Type B pancreatic cell (in vitro differentiated cells): ENCODE measurements around the gene LSM6. TPM values are rescaled to one million over a fixed set of nuclear protein-coding genes. Genes with fewer than 3 reads are reported as not detected.

Experiments
- DNase-seq: peaks from one replicate; pipeline ENCODE4 v3.0.0; 2021; ENCODE audit warnings: mixed read lengths; ENCODE audit not compliant: unreplicated experiment; ENCODE audit errors: extremely low spot score
- H3K27ac Mint-ChIP-seq: 2 replicates; pipeline ENCODE4 v1.8.0; 2021; ENCODE audit warnings: mild to moderate bottlenecking, mixed read lengths
- H3K27me3 Mint-ChIP-seq: 2 replicates; pipeline ENCODE4 v1.8.0; 2021; ENCODE audit warnings: mixed read lengths
- H3K36me3 Mint-ChIP-seq: 2 replicates; pipeline ENCODE4 v1.8.0; 2021; ENCODE audit warnings: mixed read lengths
- H3K4me1 Mint-ChIP-seq: one replicate; pipeline ENCODE4 v1.8.0; 2021; ENCODE audit warnings: mixed read lengths; ENCODE audit not compliant: unreplicated experiment
- H3K4me3 Mint-ChIP-seq: 2 replicates; pipeline ENCODE4 v1.8.0; 2021; ENCODE audit warnings: mild to moderate bottlenecking, mixed read lengths
- H3K9me3 Mint-ChIP-seq: 2 replicates; pipeline ENCODE4 v1.8.0; 2021; ENCODE audit warnings: mixed read lengths
- total RNA-seq: library from RNA; stranded (reverse); gene quantifications from 2 replicates; pipeline ENCODE4 v1.2.1, GENCODE V29; 2021; ENCODE audit warnings: low replicate concordance
- TF ChIP-seq, protein P1 (sequence below): fragments of 200-600 bp; sonication (generic); conservative IDR thresholded peaks from 2 replicates; pipeline ENCODE4 v1.5.0; 2021; ENCODE audit warnings: antibody characterized with exemption, mild to moderate bottlenecking

The LSM6 gene
- total RNA-seq, 1 donor from 2014 or later: 41.1 TPM

DNA sequence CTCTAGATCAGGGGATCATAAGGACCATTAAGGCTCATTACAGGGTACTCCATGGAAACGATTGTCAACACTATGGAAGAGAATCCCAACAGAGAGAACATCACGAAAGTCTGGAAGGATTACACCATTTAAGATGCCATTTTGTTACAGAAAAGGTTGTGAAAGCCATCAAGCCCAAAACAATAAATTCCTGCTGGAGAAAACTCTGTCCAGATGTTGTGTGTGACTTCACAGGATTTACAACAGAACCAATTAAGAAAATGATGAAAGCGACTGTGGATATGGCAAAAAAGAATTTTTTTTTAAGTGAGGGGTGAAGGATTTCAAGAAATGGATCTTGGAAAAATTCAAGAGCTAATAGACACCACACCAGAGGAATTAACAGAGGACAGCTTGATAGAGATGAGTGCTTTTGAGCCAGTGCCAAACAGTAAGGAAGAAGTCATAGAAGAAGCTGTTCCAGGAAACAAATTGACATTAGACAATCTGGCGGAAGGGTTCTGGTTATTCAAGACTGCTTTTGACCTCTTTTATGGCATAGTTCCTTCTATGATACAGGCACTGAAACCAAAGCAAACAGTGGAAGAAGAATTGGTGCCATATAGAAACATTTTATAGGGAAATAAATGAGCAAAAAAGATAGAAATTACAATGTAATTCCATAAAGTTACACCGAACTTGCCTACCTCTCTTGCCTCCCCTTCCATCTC lies 17.3 kb upstream of the LSM6 start:
- Mint-ChIP-seq H3K27ac (no peak overlapping the region), H3K9me3 (no peaks in the 10 kb centered on the region), H3K36me3 (no peaks in the 10 kb centered on the region), H3K4me1 (no peaks in the 10 kb centered on the region), H3K4me3 (no peak overlapping the region), H3K27me3 (no peaks in the 10 kb centered on the region)
- DNase-seq: no peak
- TF ChIP-seq, protein P1, sequence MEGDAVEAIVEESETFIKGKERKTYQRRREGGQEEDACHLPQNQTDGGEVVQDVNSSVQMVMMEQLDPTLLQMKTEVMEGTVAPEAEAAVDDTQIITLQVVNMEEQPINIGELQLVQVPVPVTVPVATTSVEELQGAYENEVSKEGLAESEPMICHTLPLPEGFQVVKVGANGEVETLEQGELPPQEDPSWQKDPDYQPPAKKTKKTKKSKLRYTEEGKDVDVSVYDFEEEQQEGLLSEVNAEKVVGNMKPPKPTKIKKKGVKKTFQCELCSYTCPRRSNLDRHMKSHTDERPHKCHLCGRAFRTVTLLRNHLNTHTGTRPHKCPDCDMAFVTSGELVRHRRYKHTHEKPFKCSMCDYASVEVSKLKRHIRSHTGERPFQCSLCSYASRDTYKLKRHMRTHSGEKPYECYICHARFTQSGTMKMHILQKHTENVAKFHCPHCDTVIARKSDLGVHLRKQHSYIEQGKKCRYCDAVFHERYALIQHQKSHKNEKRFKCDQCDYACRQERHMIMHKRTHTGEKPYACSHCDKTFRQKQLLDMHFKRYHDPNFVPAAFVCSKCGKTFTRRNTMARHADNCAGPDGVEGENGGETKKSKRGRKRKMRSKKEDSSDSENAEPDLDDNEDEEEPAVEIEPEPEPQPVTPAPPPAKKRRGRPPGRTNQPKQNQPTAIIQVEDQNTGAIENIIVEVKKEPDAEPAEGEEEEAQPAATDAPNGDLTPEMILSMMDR: no peak

- H3K36me3 Mint-ChIP-seq: no peaks in the 10 kb centered on the region
- TF ChIP-seq, protein P1: no peak
- H3K27me3 Mint-ChIP-seq: no peaks in the 10 kb centered on the region
- H3K4me3 Mint-ChIP-seq: no peak overlapping the region
- no peak for DNase-seq
- no peaks in the 10 kb centered on the region for H3K4me1 Mint-ChIP-seq
- no peaks in the 10 kb centered on the region for H3K9me3 Mint-ChIP-seq
- H3K27ac Mint-ChIP-seq: no peak overlapping the region
These were observed 16.0 kb upstream of the LSM6 start for GRCh38 chr4:146159384-146160058.

DNA sequence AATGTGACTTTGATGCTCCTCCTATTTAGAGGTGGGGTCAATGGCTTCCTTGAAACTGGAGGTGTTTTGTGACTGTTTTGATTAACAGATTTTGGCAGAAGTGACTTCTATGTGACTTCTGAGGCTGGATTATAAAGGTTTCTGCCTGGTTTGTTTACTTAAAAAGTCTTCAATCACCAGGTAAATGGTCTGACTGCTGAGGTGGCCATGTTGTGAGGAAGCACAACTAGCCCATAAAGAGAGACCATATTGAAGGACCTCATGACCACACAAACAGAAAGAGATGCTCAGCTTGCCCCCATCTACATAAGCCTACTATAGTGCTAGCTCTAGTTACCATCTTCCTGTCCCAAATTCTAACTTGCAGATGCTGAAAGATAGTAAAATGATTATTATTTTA lies 14.3 kb upstream of the LSM6 start:
- no peaks in the 10 kb centered on the region for H3K4me1 Mint-ChIP-seq
- DNase-seq: no peak
- no peaks in the 10 kb centered on the region for H3K9me3 Mint-ChIP-seq
- TF ChIP-seq, protein P1: no peak
- no peak overlapping the region for H3K27ac Mint-ChIP-seq
- H3K4me3 Mint-ChIP-seq: no peak overlapping the region
- H3K27me3 Mint-ChIP-seq: peaks cover 4% of the 10 kb centered on the region
- H3K36me3 Mint-ChIP-seq: no peaks in the 10 kb centered on the region

- Mint-ChIP-seq H3K9me3 (no peaks in the 10 kb centered on the region), H3K27me3 (peaks cover 4% of the 10 kb centered on the region), H3K36me3 (no peaks in the 10 kb centered on the region), H3K4me3 (no peak overlapping the region), H3K4me1 (no peaks in the 10 kb centered on the region), H3K27ac (no peak overlapping the region)
- DNase-seq: no peak
- TF ChIP-seq, protein P1: no peak
These were observed 10.3 kb upstream of the LSM6 start for GRCh38 chr4:146165221-146165620.

DNA sequence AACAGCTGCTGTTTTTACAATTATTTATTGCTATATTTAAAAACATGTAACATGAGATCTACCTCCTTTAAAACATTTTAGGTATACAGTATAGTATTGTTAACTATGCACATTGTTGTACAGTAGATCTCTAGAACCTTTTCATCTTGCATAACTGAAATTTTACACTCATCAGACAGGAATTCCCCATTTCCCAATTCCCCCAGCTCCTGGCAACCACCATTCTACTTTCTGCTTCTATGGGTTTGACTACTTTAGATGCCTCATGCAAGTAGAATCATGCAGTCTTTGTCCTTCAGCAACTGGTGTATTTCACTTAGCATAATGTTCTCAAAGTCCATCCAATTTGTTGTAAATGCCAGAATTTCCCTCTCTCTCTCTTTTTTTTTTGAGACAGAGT lies 9.7 kb upstream of the LSM6 start:
- Mint-ChIP-seq H3K4me3 (no peak overlapping the region), H3K27me3 (peaks cover 4% of the 10 kb centered on the region), H3K9me3 (no peaks in the 10 kb centered on the region), H3K4me1 (no peaks in the 10 kb centered on the region), H3K36me3 (no peaks in the 10 kb centered on the region), H3K27ac (no peak overlapping the region)
- no peak for DNase-seq
- TF ChIP-seq, protein P1: no peak
